Occipital lobe (tissue), 2 donors: Measurements from ENCODE around the gene EPHA2. TPM values are rescaled to one million over a fixed set of nuclear protein-coding genes. Genes with fewer than 3 reads are reported as not detected.
A peak's percentile ranks its signal among the peaks of the same experiment; 100 is the strongest.

Experiments
- DNase-seq: peaks from one replicate; lab custom pipeline; 2025; lab: John Stamatoyannopoulos, UW
- total RNA-seq: library from RNA; depleted of rRNA; stranded (reverse); fragments of >200 nt; gene quantifications from one replicate; pipeline ENCODE4 v1.2.3, GENCODE V29; 2014

Gene EPHA2
- total RNA-seq, 1 donor from 2014 or later = 1.1 TPM

GRCh38 chr1:16094453-16095158 is 61.3 kb downstream of the EPHA2 start:
- no peak for DNase-seq

- no peak for DNase-seq
These were observed 62.3 kb downstream of the EPHA2 start for GRCh38 chr1:16093611-16094010.

GRCh38 chr1:16092923-16093511 is 62.9 kb downstream of the EPHA2 start:
- no peak for DNase-seq

DNA sequence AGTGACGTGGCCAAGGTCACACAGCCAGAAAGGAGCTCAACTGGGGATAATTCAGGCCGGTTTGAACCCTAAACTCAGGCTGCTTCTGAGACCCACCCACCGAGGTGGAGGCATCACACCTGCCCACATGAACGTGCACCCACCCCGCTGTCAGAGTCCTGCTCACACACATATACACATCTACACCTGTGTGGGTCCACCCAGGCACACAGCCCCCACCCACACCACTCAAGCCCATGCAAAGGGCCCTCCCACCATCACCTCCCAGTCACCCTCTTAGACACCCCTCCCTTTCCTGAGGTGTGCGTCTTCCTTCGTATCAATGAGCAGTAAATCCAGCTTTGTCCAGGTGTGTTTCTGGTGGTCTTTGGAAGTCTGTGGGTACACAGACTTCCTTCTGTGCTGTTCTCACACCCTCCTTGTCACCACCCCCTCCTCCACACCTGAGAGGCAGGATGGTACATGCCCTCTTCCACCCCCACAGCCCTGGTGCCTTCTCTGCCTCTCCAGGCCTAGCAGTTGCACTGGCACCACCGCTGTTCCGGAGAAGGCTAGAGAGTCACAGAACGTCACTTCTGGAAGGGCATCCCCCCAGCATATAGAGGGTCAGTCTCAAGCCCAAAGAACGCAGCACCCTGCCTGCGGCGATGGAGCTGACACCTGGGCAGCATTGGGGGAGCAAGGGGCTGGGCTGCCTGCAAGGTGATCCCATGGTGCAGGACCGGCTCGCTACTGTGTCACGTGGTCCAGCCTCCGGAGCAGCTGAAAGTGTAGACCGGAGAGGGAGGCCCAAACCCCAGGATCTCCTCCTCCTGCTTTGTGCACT is 63.6 kb downstream of the EPHA2 start:
- no peak for DNase-seq

- DNase-seq = no peak
These were observed 64.6 kb downstream of the EPHA2 start for GRCh38 chr1:16091296-16091695.

DNA sequence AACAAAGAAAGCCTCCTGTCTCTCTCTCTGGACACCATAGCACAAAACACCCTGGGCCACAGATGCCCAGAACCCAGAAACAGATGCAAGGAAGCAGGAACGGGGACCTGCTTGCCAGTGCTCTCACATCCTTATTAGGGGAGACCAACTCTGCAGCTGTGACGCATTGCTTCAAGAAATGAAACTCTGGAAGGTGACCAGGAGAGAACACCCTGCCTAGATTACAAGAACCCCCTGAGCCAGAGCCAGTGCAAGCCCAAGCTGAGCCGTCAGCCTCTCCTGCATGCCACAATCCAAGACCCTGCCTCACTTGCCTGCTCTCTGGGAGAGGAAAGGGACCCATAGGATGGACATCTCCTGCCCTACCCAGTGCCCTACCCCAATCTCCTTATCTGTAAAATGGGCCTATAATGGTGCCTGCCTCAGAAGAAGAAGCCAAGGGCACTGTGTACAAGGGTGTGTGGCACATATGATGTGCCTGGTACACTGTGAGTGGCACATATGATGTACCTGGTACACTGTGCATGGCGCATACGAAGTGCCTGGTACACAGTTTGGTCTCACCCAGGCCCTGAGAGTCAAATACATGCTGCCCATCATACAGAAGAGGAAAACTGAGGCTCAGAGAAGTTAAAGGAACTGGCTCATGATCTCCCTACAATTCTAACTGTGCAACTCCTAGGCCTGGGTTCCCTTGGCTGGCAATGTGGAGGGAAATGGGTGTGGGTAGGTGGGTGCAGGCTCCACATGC is 65.6 kb downstream of the EPHA2 start:
- no peak for DNase-seq

DNA sequence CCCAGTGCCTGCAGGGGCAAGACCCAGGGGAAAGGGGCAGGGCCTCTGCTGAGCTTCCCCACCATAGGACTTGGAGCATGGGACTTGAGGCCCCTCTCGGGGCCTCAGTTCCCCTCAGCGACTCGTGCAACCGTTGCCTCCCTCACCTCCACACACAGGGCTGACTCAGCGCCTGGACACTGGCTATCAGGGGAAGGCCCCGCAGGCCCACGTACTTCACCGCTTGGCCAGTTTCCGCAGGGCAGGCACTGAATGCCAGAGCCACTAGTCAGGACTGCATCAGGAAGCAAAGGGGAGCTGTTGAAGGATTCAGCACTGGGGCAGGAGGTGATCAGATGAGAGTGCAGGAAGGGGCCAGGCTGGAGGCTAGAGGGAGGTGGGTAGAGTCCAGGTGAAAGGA is 66.9 kb downstream of the EPHA2 start:
- no peak for DNase-seq

DNA sequence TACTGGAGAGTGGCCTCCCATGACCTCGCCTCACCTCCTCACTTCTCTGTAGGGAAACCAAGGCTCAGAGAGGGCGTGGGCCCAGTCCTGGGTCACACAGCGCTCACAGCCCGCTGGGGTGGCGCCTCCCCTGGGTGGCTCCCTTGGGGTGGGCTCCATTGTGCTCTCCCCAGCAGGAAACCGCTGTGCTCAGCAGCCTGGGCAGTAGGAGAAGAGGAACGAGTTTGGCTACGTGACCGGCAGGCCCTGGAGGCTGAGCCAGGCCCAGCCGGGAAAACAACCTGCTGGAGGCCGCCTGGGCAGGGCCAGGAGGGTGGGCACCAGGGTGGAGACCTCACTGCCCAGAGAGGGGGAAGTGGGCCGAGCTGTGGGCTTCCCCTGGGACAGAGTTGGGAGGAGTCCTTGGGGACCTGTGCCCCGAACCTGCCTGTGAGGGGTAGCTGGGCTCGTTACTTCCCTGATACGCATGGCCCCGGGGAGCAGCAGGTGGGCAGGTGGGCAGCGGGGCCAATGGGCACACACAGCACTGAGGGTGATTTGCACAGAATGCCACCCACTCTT is 67.4 kb downstream of the EPHA2 start:
- no peak for DNase-seq

- DNase-seq = no peak
These were observed 68.1 kb downstream of the EPHA2 start for GRCh38 chr1:16087733-16088132.

GRCh38 chr1:16085522-16085921 is 70.3 kb downstream of the EPHA2 start:
- no peak for DNase-seq

GRCh38 chr1:16083486-16083885 is 72.4 kb downstream of the EPHA2 start:
- no peak for DNase-seq

- DNase-seq = no peak
These were observed 73.4 kb downstream of the EPHA2 start for GRCh38 chr1:16082283-16083038.

DNA sequence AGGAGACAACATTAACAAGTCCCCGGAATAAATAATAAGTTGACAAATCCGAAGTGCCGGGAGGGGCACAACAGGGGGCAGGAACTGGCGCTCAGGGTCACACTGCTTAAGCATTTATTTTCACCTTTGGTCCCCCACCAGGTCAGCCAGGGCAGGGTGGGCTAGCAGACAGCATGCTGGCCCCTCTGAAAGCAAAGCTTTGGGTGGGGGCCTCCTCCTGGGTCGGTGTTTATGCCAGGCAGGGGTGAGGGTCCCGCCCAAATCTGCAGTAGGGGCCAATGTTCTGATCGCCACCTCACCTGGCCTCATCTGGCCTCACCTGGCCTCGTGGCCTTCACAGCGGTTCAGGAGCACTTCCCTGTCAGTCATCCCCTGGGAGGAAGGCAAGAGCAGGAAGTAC is 74.2 kb downstream of the EPHA2 start:
- no peak for DNase-seq

- no peak for DNase-seq
These were observed 75.3 kb downstream of the EPHA2 start for GRCh38 chr1:16080422-16081150.

DNA sequence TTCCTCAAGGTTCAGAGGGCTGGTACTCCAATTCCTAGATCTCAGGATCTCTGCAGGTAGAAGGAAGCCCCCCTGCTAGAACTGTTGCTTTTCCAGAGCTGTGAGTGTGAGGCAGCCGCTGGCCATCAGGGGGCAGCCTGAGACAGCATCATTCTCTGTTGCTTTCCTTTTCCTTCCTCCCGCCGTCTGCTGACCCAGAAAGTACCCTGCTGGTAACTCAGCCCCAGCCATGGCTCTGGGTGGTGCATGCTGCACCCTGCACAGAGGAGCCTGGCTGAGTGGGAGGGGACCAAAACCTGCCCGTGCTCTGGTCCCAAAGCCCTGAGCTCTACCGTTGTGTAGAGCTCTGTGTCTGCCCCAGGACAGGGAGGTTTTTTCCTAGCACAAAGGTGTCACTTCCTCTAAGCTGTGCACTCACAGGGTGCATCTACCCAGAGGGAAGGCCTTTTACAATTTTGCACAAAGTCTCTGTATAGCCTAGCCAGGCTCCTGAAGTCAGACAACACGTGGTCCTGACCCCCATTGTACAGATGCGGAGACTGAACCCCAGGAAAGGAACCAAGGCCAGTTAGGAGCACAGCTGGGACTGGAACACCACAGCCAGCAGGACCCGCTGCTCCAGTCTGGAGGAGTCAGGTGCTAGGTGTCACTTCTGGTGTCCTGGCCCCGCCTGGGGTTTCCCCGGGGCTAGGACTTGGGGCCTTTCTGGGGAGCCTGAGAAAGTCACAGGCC is 76.8 kb downstream of the EPHA2 start:
- DNase-seq = peak; percentile 43

DNA sequence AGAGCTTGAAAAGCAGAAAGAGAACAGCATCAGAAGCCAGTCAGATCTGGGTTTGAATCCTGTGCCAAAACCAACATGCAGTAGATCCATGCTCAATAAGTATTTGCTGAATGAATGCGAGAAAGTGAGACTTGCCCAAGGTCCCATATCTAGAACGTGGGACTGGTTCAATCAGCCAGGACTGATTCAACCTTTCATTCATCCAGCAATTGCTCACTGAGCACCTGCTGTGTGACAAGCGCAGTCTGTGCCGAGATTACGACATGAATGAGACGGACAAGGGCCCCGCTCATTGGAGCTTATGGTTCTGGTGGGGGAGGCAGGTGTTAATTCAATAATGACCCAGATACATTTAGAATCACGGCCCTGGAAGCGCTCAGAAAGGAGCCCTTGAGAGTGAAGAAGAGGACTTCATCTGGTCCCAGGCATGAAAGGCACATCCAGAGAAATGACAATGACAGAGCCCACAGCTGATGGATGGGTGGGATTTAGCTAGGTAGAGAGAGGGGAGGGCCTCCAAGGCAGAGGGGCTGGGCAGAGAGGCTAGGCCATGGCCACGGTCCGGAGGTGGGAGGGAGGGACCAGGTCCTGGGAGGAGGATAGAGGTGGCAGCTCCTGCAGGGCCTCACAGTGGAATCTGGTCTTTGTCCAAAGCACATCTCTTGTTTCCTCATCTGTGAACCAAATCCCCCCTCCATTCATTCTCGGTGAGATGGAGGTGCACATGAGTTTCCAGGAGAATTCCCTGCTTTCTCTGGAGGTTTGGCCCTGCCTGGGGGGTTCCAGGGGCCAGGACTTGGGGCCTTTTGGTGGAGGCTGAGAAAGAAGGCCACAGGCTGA is 78.2 kb downstream of the EPHA2 start:
- no peak for DNase-seq

GRCh38 chr1:16076865-16077238 is 79.0 kb downstream of the EPHA2 start:
- DNase-seq = no peak

DNA sequence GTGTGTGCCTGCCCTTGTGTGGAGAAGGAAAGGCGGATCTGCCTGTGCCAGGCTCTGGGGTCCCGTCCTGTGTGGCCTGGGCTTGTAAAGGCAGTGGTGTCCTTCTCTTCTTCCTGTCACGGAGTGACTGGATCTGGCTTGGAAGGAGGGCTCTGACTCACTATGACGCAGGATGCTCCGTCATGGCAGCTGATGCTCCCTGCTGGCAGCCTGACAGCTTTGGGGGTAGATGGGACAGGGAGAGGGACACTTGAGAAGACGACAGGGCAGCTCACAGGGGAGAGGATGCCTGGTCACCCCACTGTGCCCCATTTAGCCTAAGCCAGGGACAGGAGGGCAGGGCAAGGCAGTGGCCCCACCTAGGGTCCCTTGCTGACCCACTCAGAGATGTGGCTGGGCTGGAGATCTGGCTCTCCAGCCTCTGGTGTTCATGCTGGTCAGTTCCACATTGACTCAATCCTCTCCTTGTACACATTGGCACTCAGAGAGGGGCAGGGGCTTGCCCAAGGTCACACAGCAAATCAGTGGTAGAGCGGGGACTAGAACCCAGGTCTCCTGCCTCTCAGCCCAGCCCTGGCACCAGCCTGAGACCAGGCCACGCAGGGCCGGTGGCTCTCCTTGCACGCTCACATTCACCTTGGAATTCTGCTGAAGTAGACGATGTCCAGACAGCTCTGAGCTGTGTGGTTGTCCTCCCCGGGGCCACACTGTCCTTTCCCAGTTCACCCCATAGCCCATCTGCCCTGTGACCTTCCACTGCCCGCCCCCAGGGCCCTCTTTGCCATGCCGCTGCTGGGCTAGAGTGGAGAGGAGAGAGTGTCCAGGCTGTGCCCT is 79.6 kb downstream of the EPHA2 start:
- DNase-seq = no peak
